Ovary (tissue), 9 donors: ENCODE measurements around the gene PSMB3. TPM values are rescaled to one million over a fixed set of nuclear protein-coding genes. Genes with fewer than 3 reads are reported as not detected.
"Not testable (repeated sequence)": the region's sequence is repeated elsewhere in the genome, so short reads cannot be mapped to it uniquely, and the experiment has no call there.

Experiments used
- DNase-seq, 5 donors: peaks; one replicate each; pipeline ENCODE4 v3.0.0-alpha.2; 2019 to 2020
- H3K27ac ChIP-seq, 2 donors: fragments of 200-600 bp; one replicate each; pipeline versions ENCODE4 v1.5.1 to v1.8.0; 2019 to 2022
- H3K27me3 ChIP-seq: fragments of 200-600 bp; one replicate; pipeline ENCODE4 v1.8.0; 2022
- H3K36me3 ChIP-seq: fragments of 200-600 bp; sonication (generic); one replicate; pipeline ENCODE4 v1.5.1; 2019
- H3K4me1 ChIP-seq: one replicate; pipeline ENCODE4 v1.8.1; 2013; ENCODE audit warnings: mild to moderate bottlenecking, moderate library complexity; ENCODE audit not compliant: insufficient read depth
- H3K4me3 ChIP-seq: fragments of 200-600 bp; sonication (generic); one replicate; pipeline ENCODE4 v1.5.1; 2017
- H3K9me3 ChIP-seq, 2 donors: fragments of 200-600 bp in 1 of 2; sonication (generic) in 1 of 2; one replicate each; pipeline versions ENCODE4 v1.5.1 to v1.8.1; 2013 to 2019; ENCODE audit warnings: mild to moderate bottlenecking in 1 of 2, moderate library complexity in 1 of 2
- EP300 ChIP-seq: sonication (generic); formaldehyde crosslinking; IDR thresholded peaks from one replicate; pipeline ENCODE4 v1.6.1; 2017; ENCODE audit warnings: antibody characterized with exemption
- POLR2A ChIP-seq: fragments of 450-650 bp; IDR thresholded peaks from one replicate; pipeline ENCODE4 v1.6.1; 2017; ENCODE audit warnings: antibody characterized with exemption, mild to moderate bottlenecking, moderate library complexity
- WGBS, 3 donors: extraction: QIAGEN DNeasy Blood & Tissue Kit in 1 of 3; methylation state at CpG; one replicate each; pipeline versions ENCODE4 v1.1.5 to v1.1.7; 2013 to 2017; 5-methylcytosine and 5-hydroxymethylcytosine counted together
- intact Hi-C, 4 donors: fragments of 100-400 bp; cut with DNase I; formaldehyde crosslinking; loops; one replicate each; pipeline versions ENCODE4 v1.11.0 to v1.15.1; 2022 to 2023
- polyA plus RNA-seq, 2 donors: library from polyadenylated mRNA; stranded (reverse); fragments of 200-250 nt in 1 of 2; fragments of 350-450 nt in 1 of 2; fragmentation: Illumina TruSeq in 1 of 2; extraction: RNeasy Lipid Tissue Mini Kit (QIAGEN cat#74804) in 1 of 2; gene quantifications; one replicate each; pipeline ENCODE4 v1.2.3, GENCODE V29; 2013 to 2014
- total RNA-seq, 7 donors: library from RNA; depleted of rRNA in 2 of 7; stranded (reverse); fragments of >200 nt in 2 of 7; fragmentation: NEBNext Ultra II Directional in 3 of 7; extraction: Animal tissue kit (Norgen Biotek cat#: 25700) in 3 of 7; gene quantifications; one replicate each; pipeline versions ENCODE4 v1.1.0 to v1.2.4, GENCODE V29; 2016 to 2023
- TF ChIP-seq, protein P1 (sequence below), 3 donors: fragments of 450-650 bp in 2 of 3; fragments of 200-600 bp in 1 of 3; IDR thresholded peaks; one replicate each; pipeline versions ENCODE4 v1.5.1 to v1.8.0; 2016 to 2022; ENCODE audit warnings: antibody characterized with exemption in 3 of 3, mild to moderate bottlenecking in 1 of 3
- donor health status: DM: no; HTN: no; CAD: no; lungs with moderate emphysema.
- donor health status: DM: no; HTN: no; CAD: no.
- donor health status: Bipolar disorder and iron deficiency.
- donor health status: DM: yes; HTN: yes; CAD: no.
- donor health status: DM: no; HTN: no; CAD: no.
- donor health status: DM: yes; HTN: yes; CAD: no.

PSMB3 gene
- total and polyA plus RNA-seq, 9 donors, result 77.0 to 145 (median 103) TPM

DNA sequence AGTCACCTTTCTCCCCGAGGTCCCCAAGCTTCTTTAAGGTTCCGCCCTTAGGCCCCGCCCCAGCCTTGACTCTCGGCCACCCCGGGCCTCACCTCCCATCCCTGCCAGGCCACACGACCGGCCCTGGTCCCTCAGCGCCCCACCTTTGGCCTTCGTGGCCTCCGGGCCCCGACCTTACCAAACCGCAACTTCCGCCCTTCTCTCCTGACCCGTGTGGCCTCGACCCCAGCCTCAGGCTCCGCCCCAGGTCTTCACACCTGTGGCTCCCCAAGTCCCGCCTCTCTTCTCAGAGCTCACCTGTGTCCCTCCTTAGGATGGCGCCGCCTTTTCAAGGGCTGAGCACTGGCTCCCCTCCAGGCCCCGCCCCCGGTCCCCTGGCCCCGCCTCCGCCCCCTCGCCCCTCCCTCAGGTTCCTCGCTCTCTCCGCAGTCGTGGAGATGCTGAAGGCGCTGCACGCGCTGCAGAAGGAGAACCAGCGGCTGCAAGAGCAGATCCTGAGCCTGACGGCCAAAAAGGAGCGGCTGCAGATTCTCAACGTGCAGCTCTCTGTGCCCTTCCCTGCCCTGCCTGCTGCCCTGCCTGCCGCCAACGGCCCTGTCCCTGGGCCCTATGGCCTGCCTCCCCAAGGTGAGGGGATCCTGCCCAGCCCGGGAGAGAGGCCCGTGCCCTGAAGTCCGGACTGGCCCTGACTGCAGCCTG is 32.4 kb upstream of the PSMB3 start:
- H3K4me3 ChIP-seq, result no peak overlapping the region
- H3K9me3 ChIP-seq, result no peaks in the 10 kb centered on the region
- no peaks in the 10 kb centered on the region for H3K27me3 ChIP-seq
- H3K4me1 ChIP-seq, result no peaks in the 10 kb centered on the region
- WGBS, 3 donors, result 66 to 73% (median 67%) methylated on average over 39 of the region's 39 CpGs
- H3K36me3 ChIP-seq, result no peaks in the 10 kb centered on the region
- TF ChIP-seq POLR2A (no peak), EP300 (no peak)
- TF ChIP-seq, protein P1, sequence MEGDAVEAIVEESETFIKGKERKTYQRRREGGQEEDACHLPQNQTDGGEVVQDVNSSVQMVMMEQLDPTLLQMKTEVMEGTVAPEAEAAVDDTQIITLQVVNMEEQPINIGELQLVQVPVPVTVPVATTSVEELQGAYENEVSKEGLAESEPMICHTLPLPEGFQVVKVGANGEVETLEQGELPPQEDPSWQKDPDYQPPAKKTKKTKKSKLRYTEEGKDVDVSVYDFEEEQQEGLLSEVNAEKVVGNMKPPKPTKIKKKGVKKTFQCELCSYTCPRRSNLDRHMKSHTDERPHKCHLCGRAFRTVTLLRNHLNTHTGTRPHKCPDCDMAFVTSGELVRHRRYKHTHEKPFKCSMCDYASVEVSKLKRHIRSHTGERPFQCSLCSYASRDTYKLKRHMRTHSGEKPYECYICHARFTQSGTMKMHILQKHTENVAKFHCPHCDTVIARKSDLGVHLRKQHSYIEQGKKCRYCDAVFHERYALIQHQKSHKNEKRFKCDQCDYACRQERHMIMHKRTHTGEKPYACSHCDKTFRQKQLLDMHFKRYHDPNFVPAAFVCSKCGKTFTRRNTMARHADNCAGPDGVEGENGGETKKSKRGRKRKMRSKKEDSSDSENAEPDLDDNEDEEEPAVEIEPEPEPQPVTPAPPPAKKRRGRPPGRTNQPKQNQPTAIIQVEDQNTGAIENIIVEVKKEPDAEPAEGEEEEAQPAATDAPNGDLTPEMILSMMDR (IDR thresholded peaks at IDR 0.05), result no peak
- no peak for DNase-seq
- intact Hi-C loops, result no loop called here
- H3K27ac ChIP-seq, result no peak overlapping the region

DNA sequence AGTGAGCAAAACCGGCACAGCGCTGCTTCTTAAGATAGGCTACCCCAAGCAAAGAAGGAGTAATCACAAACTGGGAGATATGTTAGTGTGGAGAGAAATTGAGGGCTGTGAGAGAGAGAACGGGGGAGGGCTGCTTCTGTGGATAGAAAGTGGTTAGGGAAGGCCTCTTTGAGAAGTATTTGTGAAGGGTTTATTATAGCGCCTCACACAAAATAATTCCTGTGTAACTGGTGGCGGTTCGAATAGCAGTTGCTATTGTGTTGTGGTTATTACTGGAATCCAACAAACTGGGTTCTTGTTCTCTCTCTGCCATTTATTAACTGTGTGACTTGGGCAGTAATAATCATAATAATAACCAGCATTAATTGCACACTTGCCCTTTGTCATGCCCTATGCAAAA is 31.6 kb upstream of the PSMB3 start:
- WGBS, 3 donors, result 82 to 85% (median 83%) methylated on average over 6 of the region's 6 CpGs
- Histone ChIP-seq H3K27ac (no peak overlapping the region), H3K4me1 (no peaks in the 10 kb centered on the region), H3K36me3 (no peaks in the 10 kb centered on the region), H3K27me3 (no peaks in the 10 kb centered on the region), H3K4me3 (no peak overlapping the region), H3K9me3 (no peaks in the 10 kb centered on the region)
- intact Hi-C loops, result no loop called here
- no peak for DNase-seq
- no peak for TF ChIP-seq EP300
- TF ChIP-seq POLR2A, result no peak
- TF ChIP-seq, protein P1 (IDR thresholded peaks at IDR 0.05), result no peak

DNA sequence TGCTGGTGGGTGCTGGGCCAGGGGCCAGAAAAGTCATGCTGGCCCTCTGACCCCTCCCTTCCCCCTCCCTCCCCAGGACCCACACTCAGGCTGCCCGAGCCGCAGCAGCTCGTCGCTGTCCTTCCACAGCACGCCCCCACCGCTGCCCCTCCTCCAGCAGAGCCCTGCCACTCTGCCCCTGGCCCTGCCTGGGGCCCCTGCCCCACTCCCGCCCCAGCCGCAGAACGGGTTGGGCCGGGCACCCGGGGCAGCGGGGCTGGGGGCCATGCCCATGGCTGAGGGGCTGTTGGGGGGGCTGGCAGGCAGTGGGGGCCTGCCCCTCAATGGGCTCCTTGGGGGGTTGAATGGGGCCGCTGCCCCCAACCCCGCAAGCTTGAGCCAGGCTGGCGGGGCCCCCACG is 30.7 kb upstream of the PSMB3 start:
- no peak overlapping the region for H3K27ac ChIP-seq
- no peak for TF ChIP-seq POLR2A
- no peak for TF ChIP-seq EP300
- H3K4me1 ChIP-seq, result no peaks in the 10 kb centered on the region
- H3K4me3 ChIP-seq, result no peak overlapping the region
- 86 to 92% (median 87%) methylated on average over 10 to 16 of the region's 16 CpGs for WGBS, 3 donors
- no peaks in the 10 kb centered on the region for H3K9me3 ChIP-seq
- no peaks in the 10 kb centered on the region for H3K36me3 ChIP-seq
- intact Hi-C loops, result no loop called here
- DNase-seq, result no peak
- H3K27me3 ChIP-seq, result no peaks in the 10 kb centered on the region

DNA sequence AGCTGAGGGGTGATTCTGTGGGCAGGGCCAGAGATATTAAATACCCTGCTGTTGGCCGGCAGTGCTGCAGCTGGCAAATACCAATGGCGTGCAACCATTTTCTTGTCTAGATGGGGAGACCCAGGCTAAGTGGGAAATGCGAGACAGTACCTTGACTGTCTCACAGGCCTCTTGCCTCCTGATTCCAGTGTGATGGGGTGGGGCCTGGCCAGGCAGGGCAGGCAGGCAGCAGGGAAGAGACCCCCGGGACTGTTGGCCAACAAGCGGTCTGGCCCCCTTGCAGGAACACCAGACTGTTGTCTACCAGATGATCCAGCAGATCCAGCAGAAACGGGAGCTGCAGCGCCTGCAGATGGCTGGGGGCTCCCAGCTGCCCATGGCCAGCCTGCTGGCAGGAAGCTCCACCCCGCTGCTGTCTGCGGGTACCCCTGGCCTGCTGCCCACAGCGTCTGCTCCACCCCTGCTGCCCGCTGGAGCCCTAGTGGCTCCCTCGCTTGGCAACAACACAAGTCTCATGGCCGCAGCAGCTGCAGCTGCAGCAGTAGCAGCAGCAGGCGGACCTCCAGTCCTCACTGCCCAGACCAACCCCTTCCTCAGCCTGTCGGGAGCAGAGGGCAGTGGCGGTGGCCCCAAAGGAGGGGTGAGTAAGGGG is 28.1 kb upstream of the PSMB3 start:
- Histone ChIP-seq H3K27me3 (no peaks in the 10 kb centered on the region), H3K27ac (no peak overlapping the region), H3K9me3 (no peaks in the 10 kb centered on the region), H3K4me3 (no peak overlapping the region), H3K4me1 (peaks cover 2% of the 10 kb centered on the region), H3K36me3 (no peaks in the 10 kb centered on the region)
- intact Hi-C loops, result no loop called here
- 50 to 66% (median 51%) methylated on average over 14 to 16 of the region's 16 CpGs for WGBS, 3 donors
- DNase-seq, result no peak
- TF ChIP-seq POLR2A (no peak), EP300 (no peak)
- TF ChIP-seq, protein P1 (IDR thresholded peaks at IDR 0.05), result no peak

DNA sequence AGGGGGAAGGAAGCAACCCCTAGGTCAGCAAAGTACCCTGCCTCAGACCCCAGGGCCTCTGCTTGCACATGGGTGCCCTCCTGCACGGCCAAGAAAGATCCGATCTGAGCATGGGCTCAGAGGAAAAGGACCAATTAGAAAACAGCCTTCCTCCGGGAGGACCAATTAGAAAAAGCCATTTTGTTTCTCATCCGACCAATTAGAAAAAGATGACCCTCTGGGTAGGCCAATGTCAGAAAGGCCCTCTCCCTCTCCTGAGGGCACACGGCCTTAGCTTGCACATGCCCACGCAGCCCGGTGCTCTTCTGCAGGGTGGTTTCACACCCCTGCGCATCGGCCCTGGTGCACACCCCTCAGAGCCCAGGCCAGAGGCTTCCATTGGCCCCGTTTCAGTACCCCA is 27.5 kb upstream of the PSMB3 start:
- Histone ChIP-seq H3K9me3 (no peaks in the 10 kb centered on the region), H3K36me3 (no peaks in the 10 kb centered on the region), H3K27me3 (no peaks in the 10 kb centered on the region), H3K4me1 (peaks cover 2% of the 10 kb centered on the region), H3K27ac (no peak overlapping the region), H3K4me3 (no peak overlapping the region)
- TF ChIP-seq EP300 (no peak), POLR2A (no peak)
- TF ChIP-seq, protein P1 (IDR thresholded peaks at IDR 0.05), result no peak
- intact Hi-C loops, result no loop called here
- no peak for DNase-seq
- 64 to 69% (median 65%) methylated on average over 10 of the region's 10 CpGs for WGBS, 3 donors

DNA sequence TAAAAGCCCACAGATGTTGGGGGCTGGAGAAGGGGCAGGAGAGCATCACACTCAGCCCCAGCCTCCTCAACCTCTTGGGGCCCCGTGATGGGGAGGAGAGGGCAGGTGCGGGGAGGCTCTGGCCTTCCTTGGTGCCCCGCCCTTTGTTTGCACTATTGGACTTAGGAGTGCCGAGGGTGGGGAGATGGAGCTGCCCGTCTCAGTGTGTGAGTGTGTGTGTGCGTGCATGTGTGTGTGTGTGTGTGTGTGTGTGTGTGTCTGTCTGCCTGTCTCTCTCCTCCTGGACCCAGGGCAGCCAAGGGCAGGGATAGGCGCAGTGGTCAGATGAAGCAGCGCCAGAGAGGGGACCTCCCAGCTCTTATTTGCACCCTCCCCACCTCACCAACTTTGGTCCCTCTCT is 26.4 kb upstream of the PSMB3 start:
- WGBS, 3 donors, result 77 to 85% (median 80%) methylated on average over 7 to 8 of the region's 8 CpGs
- H3K9me3 ChIP-seq, H3K4me3 ChIP-seq, intact Hi-C loops, DNase-seq, H3K36me3 ChIP-seq, H3K4me1 ChIP-seq, H3K27ac ChIP-seq, H3K27me3 ChIP-seq: not testable (repeated sequence)
